Measurements from ENCODE around the gene PACS2. TPM values are rescaled to one million over a fixed set of nuclear protein-coding genes. Genes with fewer than 3 reads are reported as not detected.

Gene PACS2
- polyA plus RNA-seq, 1 donor, result 88.1 TPM

GRCh38 chr14:105367116-105368031, 52.8 kb downstream of the PACS2 start:
- DNase-seq (ENCODE audit: low read depth), result no peak

GRCh38 chr14:105368032-105368417, 53.5 kb downstream of the PACS2 start:
- DNase-seq (ENCODE audit: low read depth), result no peak

GRCh38 chr14:105368426-105368825, 53.9 kb downstream of the PACS2 start:
- no peak for DNase-seq (ENCODE audit: low read depth)

- DNase-seq (ENCODE audit: low read depth), result no peak
Observed at GRCh38 chr14:105368910-105369652, 54.5 kb downstream of the PACS2 start.

GRCh38 chr14:105369653-105370040, 55.1 kb downstream of the PACS2 start:
- no peak for DNase-seq (ENCODE audit: low read depth)

GRCh38 chr14:105374389-105374788, 59.8 kb downstream of the PACS2 start:
- DNase-seq (ENCODE audit: low read depth), result no peak

- DNase-seq (ENCODE audit: low read depth), result no peak
Observed at GRCh38 chr14:105375635-105376057, 61.1 kb downstream of the PACS2 start.

GRCh38 chr14:105376521-105377440, 62.2 kb downstream of the PACS2 start:
- no peak for DNase-seq (ENCODE audit: low read depth)

GRCh38 chr14:105377555-105378182, 63.1 kb downstream of the PACS2 start:
- DNase-seq (ENCODE audit: low read depth), result no peak

- DNase-seq (ENCODE audit: low read depth), result no peak
Observed at GRCh38 chr14:105378199-105378598, 63.7 kb downstream of the PACS2 start.

- DNase-seq (ENCODE audit: low read depth), result no peak
Observed at GRCh38 chr14:105378873-105379685, 64.5 kb downstream of the PACS2 start.

- DNase-seq (ENCODE audit: low read depth), result no peak
Observed at GRCh38 chr14:105379946-105380345, 65.4 kb downstream of the PACS2 start.

GRCh38 chr14:105380756-105381155, 66.2 kb downstream of the PACS2 start:
- no peak for DNase-seq (ENCODE audit: low read depth)

GRCh38 chr14:105381446-105382342, 67.1 kb downstream of the PACS2 start:
- no peak for DNase-seq (ENCODE audit: low read depth)

GRCh38 chr14:105382343-105383082, 68.0 kb downstream of the PACS2 start:
- DNase-seq (ENCODE audit: low read depth), result no peak

GRCh38 chr14:105383083-105383730, 68.7 kb downstream of the PACS2 start:
- no peak for DNase-seq (ENCODE audit: low read depth)

- no peak for DNase-seq (ENCODE audit: low read depth)
Observed at GRCh38 chr14:105384041-105384557, 69.6 kb downstream of the PACS2 start.

Measured in forelimb muscle (tissue), 1 donor.